ENCODE measurements around the gene VPS35.

DNA sequence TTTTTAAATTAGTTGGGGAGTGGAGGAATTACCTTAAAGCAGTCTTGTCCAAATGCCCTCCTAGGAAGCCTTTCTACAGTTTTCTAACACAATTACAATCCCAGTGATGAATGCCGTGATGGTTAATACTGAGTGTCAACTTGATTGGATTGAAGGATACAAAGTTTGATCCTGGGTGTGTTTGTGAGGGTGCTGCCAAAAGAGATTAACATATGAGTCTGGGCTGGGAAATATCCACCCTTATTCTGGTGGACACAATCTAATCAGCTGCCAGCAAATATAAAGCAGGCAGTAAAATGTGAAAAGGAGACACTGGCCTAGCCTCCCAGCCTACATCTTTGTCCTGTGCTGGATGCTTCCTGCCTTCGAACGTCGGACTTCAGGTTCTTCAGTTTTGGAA lies 12.6 kb upstream of the VPS35 start:
- TF ChIP-seq POLR2A (IDR thresholded peaks at IDR 0.05) (no peak), CTCF (IDR thresholded peaks at IDR 0.05) (no peak)
